Measurements from ENCODE around the gene TRMT61A.

The TRMT61A gene

DNA sequence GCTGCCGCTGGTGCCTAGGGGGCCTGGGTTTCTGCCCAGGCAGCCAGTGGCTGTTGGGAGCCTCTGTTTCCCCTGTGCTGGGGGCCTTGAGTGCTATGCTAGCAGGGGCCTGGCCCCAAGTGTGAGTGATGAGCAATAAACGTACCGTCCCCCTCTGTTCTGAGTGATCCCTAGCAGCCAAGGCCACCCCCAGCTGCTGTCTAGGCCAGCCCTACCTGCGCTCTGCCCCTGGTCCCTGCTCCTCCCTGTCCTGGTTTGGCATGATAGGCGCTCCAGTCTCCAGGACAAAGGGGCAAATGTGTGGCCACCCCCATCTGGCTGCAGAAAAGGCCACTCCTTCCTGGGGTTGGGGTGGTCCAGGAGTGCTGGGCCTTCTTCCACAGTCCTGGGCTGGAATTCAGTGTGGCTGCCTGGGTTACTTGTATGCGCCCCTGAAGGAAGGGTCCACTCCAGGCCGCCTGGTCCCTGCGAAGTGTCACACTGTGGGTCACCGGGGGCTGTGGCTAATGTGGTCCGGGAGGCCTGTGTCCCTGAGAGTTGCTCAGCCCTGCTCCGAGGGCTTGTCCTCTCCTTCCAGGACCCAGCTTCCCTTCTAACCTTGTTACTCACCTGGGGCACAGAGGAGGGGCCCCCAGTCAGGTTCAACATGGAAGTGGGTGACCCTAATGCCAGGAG lies 7.0 kb downstream of the TRMT61A start:
- DNase-seq: no peak

DNA sequence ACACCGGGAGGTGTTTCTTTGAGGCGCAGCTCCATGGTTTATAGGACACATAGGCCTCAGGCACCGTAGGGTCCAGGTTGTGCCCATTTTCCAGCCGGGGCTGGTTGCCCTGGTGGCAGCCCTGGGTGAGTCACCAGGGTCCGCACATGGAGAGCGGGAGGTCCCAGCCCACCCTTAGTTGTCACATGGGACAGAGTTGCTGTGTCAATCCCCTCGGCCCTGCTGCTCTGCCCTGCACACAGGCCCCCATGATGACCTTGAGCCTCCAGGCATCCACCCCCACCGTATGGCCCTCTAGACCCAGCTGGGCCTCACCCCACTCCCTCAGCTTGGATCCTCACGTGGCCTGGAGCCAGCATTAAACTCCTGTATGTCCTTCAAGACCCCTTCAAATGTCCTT lies 7.7 kb downstream of the TRMT61A start:
- DNase-seq: no peak

DNA sequence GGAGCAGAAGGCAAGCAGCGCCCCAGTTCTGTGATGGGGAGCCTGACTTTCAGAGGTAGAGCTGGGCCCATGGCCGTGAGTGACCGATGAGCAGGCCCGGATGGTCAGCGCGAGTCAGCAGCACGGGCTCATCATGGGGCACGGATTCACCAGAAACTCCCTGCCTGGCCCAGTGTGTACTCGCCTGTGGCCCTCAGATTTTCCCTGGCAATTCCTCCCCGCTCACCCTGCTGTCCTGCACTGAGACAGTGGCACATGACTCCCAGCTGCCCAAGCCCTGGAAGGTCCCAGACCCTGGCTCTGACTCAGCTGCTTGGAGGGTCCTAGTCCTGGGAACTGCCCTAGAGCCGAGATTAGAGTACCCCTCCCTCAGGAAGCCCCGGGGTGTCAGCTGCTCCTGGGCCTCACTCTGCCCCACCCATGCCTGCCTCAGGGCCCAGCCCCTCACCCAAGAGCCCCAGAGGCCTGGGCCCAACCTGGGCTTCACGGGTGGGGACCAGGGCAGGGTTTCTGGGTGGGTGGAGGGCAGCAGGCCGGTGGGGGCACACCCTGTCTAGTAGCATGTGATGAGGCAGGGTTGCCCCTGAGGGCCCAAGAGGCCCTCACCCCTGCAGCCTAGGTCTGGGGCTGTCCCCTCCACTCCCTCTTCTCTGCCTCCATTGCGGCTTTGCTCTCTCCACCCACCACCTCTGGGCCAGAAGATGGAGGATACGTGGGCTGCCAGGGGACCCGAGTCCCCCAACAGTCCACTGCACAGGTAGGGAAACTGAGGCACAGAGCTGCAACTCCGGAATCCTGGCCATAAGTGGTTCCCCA lies 8.4 kb downstream of the TRMT61A start:
- no peak for DNase-seq

DNA sequence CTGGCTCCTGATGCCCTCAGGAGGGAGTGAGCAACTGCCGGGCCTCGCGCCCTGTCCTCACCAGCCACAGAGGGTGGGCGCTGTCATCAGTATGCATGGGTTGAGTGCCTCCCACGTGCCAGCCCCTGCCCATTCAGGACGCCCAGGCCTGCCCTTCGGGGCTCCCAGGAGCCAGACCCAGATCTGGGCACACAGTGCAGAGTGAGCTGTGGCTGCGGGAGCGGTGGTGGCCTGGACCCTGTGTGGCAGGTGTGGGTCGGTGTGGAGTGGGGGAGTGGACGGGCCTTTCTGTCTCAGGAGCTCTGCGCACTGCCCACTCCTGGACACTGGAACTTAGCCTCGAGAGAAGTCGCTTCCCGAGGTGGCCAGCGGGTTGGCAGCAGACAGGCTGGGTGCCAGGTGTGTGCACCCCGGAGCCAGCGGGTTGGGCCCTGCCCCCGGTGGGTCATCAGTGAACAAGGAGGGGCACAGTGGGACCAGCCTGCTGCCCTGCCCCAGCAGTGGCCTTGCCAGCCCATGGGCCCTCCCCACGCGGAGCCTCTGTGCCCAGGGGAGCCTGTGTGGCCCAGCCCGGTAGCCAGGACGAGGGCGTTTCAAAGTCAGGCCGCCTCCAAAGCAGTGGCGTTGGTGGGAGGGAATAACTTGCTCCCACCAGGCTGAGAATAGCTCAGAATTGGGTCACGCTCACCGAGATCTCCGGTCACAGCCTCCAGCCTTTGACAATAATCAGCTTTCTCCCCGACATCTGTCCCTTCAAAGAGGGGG lies 9.5 kb downstream of the TRMT61A start:
- DNase-seq: no peak

DNA sequence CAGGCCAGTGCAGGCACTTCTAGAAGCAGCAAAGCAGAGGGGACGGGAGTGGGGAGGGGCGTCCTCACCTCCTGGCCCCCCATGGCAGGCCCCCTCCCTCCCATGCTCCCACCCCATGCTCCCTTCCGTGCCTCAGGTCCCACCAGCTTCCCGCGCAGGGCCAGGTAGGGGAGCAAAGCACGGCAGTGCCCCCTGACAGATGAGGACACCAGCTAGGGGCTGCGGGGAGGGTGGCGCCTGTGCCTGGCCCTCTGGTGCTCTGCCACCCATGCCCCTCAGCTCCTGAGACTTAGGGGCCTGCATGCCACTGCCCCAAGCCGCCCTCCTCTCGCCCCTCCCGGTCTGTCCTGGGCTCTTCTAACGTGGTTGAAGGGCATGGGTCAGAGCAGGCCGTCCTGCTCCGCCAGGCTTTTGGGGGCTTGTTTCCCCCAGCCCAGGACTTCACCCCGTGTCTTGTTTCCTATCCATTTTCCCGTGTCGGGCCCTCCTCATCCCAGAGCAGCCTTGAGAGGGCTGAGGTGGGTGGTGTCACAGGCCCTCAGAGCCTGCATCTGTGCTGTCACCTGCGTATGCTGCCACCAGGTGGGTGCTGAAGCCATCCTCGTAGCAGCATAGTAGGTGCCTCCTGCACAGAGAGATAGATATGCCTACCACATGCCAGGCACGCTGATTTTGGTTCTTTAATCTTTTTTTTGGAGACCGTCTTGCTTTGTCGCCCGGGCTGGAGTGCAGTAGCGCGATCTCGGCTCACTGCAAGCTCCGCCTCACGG lies 10.2 kb downstream of the TRMT61A start:
- no peak for DNase-seq

DNA sequence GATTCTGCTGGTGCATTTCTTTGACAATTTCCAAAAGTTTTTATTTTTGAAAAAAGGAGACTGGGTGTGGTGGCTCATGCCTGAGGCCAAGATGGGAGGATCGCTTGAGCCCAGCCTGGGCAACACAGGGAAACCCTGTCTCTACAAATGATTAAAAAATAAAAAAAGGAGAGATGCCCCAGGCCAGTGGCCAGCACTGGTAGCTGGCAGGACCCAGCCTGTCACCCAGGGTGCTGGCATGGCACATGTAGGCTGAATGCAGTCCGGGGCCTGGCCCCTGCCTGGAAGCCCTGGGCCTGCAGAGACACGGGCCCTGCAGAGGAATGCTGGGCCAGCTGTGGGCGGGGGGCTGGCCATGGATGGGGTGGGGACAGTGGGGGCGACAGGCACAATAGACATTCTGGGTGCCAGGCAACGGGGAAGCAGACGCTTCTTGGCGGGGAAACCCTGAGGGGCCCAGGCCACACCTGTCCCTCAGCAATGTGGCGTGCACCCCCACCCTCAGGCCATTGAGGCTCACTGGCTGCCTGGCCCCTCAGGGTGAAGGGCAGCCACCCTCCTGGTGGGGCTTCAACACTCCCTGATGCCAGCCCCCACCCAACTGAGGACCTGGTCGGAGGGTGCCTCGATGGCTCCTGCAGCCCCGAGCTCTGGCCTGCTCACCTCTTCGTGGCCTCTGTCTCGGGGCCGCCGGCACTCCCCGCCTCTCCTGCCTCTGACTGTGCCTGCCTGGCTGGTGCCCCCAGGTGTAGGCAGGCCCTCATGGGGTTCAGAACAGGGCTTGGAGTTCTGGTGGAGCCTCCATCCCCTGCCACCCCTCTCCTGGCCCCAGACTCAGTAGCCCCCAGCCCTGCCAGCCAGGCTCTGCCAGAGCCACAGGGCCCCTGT lies 12.1 kb downstream of the TRMT61A start:
- no peak for DNase-seq

DNA sequence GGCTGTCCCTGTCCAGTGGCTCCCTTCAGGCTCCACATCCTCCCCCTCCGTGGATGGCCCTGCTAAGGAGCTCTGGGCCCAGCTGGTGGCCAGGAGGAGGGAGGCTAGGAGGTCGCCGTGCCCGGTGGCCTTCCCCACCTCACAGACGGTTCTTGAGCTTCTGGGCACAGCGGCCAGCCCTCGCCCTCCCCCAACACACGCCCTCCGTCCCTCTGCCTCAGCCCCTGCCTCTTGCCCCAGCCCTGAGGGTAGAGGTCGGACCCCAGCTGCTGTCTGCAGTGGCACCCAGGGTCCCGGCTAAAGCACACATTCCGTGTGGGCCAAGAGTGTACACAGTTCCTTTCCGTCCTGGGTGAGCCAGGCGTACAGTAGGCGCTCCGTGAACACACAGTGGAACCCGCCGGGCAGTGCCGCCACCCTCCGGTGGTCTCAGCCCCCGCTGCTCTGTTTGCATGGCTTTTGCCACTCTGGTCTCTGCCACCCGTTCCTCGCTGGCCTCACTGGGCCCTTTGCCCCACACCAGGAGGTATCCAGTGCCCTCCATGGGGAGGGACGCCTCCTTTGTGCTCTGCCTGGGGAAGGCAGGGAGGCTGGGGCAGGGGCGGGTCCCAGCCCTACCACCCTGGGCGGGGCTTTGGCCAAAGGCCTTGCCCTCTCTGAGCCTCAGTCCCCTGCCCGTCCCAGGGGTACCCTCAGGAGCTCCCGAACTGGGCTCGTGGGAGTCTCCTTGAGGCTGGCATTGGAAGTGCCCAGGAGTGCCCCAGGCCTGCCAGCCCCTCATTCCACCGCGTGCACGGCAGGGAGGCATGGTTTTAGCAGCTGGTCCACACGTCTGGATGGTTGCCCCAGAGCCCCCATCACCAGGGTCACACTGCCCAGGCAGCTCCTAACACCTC lies 13.0 kb downstream of the TRMT61A start:
- DNase-seq: no peak

DNA sequence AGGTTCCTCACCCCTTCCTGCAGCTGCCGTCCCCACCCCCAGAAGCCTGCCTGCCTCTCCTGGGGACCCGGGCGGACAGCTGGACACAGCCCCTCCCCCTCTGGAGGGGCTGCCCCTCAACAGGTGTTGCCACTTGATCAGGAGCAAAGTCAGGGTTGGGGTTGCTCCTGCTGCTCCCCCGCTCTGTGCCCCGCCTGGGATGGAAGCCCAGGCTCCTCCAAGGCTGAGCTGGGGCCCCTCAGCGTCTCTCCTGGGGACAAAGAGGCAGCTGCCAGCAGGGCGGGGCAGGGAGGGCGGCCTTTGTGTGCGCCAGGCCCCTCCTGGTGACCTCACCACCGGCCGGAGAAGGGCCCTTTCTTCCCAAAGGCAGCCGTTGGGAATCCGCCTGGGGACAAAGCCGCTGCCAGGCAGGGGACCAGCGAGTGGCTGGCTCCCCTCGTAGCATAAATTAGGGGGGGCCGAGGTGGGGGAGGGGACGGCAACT lies 13.7 kb downstream of the TRMT61A start:
- DNase-seq: no peak

DNA sequence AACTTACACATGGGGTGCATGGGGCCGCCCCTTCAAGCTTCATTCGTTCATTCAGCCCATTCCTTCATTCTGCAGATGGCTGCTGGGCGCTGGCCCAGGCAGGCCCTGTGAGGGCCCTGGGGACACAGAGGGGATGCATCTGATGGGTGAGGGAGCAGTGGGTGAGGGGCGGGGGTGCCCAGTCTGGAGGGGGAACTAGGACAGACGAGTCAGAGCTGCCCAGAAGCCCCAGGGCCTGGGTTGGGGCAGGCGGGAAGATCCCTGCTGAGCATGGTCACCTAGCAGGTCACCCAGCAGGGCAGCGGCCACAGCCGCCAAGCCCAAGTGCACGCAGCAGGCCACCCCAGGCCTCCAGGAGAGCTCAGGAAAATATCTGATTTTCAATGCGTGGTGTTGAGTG lies 14.1 kb downstream of the TRMT61A start:
- DNase-seq: no peak

DNA sequence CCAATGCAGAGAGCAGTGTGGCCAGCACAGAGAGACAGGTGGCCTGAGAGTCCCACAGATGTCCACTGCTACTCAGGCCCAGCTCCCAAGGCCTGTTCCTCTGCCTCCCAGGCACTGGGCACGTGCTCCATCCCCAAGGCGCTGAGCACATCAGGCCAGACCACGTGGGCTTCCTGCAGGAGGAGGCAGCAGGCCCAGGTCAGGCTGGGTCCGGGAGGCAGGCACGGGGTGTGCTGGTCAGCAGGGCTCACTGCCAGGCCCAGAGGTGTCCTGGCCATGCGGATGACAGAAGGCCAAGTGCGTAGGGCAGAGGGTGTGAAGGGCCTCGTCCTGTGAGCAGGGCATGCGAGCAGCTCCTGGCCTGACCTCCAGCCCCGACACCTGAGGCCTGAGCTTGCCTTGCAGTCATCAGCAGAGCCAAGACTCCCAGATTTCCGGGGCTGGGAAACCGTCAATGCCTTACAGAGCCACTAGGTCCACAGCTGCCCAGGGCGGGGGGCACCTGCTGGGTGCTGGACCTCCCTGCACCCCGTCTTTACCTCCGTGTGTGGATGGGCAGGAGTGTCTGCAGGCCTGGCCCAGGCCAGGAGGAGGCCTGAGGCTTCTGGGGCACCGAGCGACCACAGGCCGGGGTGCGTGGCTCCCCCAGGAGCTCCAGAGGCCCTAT lies 14.9 kb downstream of the TRMT61A start:
- DNase-seq: no peak

DNA sequence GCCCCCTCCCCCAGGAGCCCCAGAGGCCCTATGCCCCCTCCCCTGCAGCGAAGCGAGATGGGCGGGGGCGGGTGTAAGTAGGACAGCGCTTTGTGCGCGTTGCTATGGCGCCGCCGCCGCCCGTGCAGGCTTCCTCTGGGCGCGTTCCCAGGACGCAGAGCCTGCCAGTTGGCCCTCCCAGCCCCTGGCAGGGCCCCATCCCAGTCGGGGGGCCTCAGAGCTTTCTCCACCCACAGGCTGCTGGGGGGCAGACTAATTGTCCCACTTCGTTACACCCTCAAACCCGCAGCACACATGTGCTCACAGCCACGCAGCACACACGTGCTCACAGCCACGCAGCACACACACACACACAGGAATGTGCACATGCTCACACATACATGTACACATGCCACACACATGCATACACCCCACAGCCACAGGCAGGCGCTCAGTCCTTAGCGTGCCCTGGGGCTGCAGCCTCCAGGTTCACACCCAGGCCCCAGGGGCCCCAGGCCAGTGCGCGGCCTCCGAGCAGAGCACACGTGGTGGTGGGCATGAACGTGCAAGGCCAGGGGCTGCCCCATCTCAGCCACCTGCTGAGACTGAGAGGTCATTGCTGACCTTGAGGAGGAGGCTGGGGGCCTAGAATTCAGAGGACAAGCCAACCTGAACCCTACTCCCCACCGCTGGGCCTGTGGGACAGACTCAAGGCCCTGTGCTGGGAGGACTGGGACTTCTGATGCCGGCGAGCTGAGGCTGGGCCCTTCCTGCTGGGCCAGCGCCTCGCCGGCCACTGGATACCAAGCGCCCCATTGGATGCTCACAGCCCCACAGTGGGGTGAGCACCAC lies 15.6 kb downstream of the TRMT61A start:
- DNase-seq: no peak

DNA sequence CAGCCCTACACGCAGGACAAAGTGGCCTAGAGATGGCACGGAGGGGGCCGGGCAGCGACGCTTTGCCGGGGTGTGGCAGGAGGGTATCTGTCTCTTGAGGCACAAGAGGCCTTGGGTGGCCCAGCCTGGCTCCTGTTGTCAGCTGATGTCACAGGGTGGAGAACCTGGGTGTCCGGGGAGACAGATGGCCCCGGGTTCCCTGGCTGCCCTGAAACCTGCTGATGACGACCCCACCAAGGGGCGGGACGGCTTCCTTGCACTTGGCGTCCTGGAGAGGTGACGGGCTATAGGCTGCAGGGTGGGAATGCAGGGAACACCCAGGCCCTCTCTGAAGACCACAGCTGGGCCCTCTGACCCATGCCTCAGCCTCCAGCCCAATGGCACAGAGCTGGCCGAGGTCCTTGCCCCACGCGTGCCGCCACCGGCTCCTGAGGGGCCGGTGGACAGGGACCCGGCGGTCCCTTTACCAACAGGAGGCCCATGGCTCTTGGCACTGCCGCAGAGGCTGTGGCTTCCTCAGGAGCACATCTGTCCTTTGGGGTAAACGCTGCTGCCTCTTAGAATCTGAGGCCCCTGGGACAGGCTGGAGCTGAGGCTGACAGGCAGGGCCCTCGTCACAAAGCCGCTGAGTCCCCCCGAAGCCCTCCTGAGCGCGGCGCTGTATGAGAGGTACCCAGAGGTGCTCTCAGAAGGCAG lies 16.4 kb downstream of the TRMT61A start:
- DNase-seq: no peak

DNA sequence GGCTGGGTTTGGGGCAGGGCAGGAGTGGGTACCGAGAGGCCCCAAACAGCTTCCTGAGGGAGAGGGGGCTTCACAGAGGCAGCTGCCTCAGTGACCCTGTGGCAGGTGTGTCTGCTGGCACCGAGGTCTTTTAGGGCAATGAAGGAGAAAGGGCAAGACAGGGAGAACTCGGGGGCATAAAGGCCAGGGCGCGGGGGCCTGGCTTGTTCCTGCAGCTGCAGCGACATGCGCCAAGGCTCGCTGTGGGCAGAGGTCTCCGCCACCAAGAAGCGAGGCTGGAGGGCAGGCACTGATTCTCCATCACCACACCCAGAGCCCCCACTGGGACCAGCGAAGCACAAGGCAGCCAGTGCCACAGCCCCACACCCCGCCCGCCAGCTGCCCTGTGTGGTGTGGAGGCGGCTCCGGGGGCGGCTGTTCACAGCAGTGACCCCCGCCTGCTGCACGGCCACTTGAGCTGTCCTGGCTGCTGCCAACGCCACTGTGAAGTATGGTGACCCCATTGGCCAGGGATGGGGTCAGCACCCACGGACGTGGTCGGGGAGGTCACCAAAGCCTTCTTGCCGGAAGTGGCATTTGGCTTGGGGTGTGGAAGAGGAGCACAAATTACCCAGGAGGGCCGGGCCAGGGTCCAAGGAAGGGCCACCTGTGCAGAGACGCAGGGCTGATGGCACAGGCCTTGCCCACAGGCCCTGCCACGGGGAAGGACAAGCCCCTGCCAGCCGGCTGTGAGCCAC lies 17.1 kb downstream of the TRMT61A start:
- no peak for DNase-seq

DNA sequence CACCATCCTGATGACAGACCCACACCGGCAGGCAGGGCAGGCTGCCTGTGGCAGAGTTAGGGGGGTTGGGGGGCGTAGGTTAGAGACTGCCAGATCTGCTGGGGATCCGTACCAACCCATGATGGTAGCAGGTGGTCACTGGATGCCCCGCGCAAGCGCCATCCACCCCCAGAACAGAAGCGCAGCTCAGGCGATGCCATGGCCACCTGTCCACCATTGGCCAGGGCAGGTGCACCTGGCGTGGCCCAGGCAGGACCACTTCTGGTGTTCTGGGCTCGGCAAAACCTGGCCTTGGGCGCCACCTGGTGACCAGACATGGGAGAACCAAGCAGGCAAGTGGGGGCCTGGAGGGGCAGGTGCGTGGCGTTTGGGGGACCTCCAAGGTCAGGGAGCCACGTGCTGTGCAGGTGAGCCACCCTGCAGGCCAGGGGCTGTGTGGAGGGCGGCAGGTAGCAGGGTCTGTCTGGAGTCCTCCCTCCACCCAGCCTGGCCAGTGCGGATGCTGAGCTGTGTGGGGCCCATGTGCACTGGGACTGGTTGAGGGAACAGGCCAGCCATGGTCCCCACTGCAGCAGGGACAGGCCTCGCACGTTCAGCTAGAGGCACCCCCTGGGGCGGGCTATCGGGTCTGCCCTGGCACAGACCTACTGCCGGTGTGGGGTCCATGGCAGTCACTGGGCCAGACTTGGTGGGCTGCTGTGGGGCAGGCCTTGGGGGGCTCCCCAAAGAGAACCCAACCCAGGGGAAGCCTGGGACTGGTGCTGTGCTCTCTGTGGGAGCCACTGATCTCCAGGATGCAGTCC lies 17.9 kb downstream of the TRMT61A start:
- peak; percentile 72 for DNase-seq

DNA sequence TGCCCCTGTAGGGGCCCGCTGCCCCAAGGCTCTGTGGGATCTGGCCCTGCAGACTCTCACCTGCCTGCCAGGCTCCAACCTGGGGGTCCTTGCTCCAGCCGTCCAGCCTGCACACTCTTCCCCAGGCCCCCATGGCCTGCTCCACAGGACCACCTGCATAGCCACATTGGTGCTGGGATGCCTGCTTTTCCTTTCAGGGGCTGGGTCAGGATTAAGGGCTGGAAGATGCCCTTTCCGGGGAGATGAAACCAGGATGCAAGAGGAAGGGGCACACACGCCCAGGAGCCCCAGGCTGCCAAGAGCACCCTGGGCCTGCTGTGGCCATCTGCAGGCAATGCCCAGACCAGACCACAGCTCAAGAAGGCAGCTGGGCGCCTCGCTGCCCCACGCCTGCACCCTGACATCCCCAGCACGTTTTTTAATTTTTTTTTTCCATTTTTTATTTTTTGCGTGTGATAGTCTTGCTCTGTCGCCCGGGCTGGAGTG lies 18.5 kb downstream of the TRMT61A start:
- DNase-seq: no peak

DNA sequence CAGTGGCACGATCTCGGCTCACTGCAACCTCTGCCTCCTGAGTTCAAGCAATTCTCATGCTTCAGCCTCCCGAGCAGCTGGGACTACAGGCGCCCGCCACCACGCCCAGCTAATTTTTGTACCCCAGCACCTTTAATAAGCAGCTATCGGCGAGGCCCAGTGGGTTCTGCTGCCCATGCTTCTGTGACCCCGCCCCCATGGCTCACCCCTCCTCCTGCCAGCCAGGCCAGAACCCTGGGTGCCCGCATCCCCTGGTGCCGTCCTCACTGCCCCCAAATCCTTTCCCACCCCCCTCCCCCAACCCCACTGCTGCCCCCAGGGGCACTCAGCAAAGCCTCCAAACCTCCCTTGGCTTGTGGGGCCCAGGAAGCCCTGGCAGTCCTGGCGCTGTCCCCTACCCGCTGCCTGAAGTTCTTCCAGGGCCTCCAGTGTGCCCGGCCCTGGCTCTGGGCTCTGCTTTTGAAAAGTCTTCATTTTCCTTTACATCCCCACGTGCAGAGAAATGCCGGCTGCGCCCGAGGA lies 19.0 kb downstream of the TRMT61A start:
- DNase-seq: no peak
